DOHH2 (cell line): ENCODE measurements around the gene SLCO3A1.

ENCODE experiments used
- CTCF ChIP-seq: fragments of 200-600 bp; sonication (generic); IDR thresholded peaks from one replicate; pipeline ENCODE4 v1.5.1; 2014; ENCODE audit warnings: antibody characterized with exemption, mild to moderate bottlenecking, low read depth, low read length; ENCODE audit not compliant: poor library complexity, severe bottlenecking
- EZH2phosphoT487 ChIP-seq: fragments of 200-600 bp; sonication (generic); IDR thresholded peaks from 2 replicates; pipeline ENCODE4 v1.6.1; 2017; ENCODE audit warnings: borderline replicate concordance, mild to moderate bottlenecking, antibody characterized with exemption, low read length, moderate library complexity, mixed read lengths

GRCh38 chr15:92079047-92079446 is 225.5 kb downstream of the SLCO3A1 start:
- TF ChIP-seq CTCF, result peak; percentile 69
- no peak for TF ChIP-seq EZH2phosphoT487
